22Rv1 (cell line): ENCODE results near the gene MTA3.

Source experiments
- ZFX ChIP-seq: fragments of 450-650 bp; IDR thresholded peaks from 2 replicates; pipeline ENCODE4 v1.6.1; 2017; ENCODE audit warnings: antibody characterized with exemption, borderline replicate concordance
- TF ChIP-seq, protein P1 (sequence below): fragments of 450-650 bp; IDR thresholded peaks from 2 replicates; pipeline ENCODE4 v1.5.1; 2017; ENCODE audit warnings: mild to moderate bottlenecking

DNA sequence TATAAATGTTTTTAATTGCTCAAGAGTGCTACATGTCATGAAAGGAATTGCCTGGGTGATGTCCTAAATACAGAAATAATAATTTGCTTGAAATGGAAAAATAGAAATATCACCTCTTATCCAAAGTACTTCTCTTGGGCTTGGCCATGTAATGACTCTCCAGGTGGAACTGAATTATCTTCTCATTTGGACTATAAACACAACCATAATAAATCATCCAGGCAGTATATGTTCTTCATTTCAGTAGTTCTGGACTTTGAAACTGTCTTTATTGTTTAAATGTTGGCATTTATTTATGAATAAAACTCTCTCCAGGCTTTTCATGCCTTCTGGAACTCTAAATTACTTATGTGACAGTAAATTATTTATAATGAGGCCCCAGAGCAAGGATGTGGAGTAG, 155.0 kb downstream of the MTA3 start:
- TF ChIP-seq, protein P1, sequence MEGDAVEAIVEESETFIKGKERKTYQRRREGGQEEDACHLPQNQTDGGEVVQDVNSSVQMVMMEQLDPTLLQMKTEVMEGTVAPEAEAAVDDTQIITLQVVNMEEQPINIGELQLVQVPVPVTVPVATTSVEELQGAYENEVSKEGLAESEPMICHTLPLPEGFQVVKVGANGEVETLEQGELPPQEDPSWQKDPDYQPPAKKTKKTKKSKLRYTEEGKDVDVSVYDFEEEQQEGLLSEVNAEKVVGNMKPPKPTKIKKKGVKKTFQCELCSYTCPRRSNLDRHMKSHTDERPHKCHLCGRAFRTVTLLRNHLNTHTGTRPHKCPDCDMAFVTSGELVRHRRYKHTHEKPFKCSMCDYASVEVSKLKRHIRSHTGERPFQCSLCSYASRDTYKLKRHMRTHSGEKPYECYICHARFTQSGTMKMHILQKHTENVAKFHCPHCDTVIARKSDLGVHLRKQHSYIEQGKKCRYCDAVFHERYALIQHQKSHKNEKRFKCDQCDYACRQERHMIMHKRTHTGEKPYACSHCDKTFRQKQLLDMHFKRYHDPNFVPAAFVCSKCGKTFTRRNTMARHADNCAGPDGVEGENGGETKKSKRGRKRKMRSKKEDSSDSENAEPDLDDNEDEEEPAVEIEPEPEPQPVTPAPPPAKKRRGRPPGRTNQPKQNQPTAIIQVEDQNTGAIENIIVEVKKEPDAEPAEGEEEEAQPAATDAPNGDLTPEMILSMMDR: no peak
- TF ChIP-seq ZFX: no peak
